Panc1 (cell line): ENCODE results near the gene TRAF2. TPM values are rescaled to one million over a fixed set of nuclear protein-coding genes. Genes with fewer than 3 reads are reported as not detected.
A peak's percentile ranks its signal among the peaks of the same experiment; 100 is the strongest.
"Not testable (repeated sequence)": the region's sequence is repeated elsewhere in the genome, so short reads cannot be mapped to it uniquely, and the experiment has no call there.

Experiments used
- ATAC-seq: fragments of 200-7000 bp; cut with Tn5 transposase; 2 replicates; pipeline ENCODE4 v1.9.1; 2020; ENCODE audit warnings: mild to moderate bottlenecking, moderate library complexity
- BruUV-seq: library from RNA; stranded (reverse); fragments of 400-500 nt; replicated peaks from 2 replicates; lab custom pipeline; 2021; lab: Mats Ljungman, UMichigan
- CTCF ChIA-PET: fragments of 300-600 bp; sonication (Branson Sonifier 250); formaldehyde crosslinking; loops from one replicate; lab custom pipeline; 2022; ENCODE audit warnings: antibody characterized with exemption; lab: Charles Lee
- POLR2A ChIA-PET: fragments of 300-600 bp; sonication (Branson Sonifier 250); formaldehyde crosslinking; loops from one replicate; lab custom pipeline; 2022; ENCODE audit warnings: antibody characterized with exemption; lab: Charles Lee
- DNase-seq: peaks from one replicate; pipeline ENCODE4 v3.0.0-alpha.2; 2010; ENCODE audit warnings: low read depth, low spot score
- H3K27ac ChIP-seq: 2 replicates; pipeline ENCODE4 v1.5.1; 2011; ENCODE audit warnings: mild to moderate bottlenecking, low read length, inconsistent platforms
- H3K27me3 ChIP-seq: fragments of 200-500 bp; sonication (Bioruptor generic); 2 replicates; pipeline ENCODE4 v1.6.0; 2014; ENCODE audit warnings: low read length, inconsistent platforms; ENCODE audit not compliant: control insufficient read depth, insufficient read depth
- H3K36me3 ChIP-seq: fragments of 200-500 bp; sonication (Bioruptor generic); 2 replicates; pipeline ENCODE4 v1.5.1; 2014; ENCODE audit warnings: inconsistent platforms, mild to moderate bottlenecking, low read length, moderate library complexity; ENCODE audit not compliant: control insufficient read depth, insufficient read depth
- H3K4me1 ChIP-seq: 2 replicates; pipeline ENCODE4 v1.5.1; 2011; ENCODE audit warnings: inconsistent platforms, mild to moderate bottlenecking, low read length, moderate library complexity; ENCODE audit not compliant: control insufficient read depth, insufficient read depth
- H3K4me3 ChIP-seq, 2 experiments: 2 replicates each; pipeline ENCODE4 v1.5.1; 2011 to 2012; ENCODE audit warnings: low read depth in 2 of 2, low read length in 2 of 2, mild to moderate bottlenecking in 2 of 2, inconsistent platforms in 1 of 2, moderate library complexity in 1 of 2
- H3K9me3 ChIP-seq: fragments of 200-500 bp; sonication (Bioruptor generic); 2 replicates; pipeline ENCODE4 v1.5.1; 2014; ENCODE audit warnings: low read depth, mild to moderate bottlenecking, inconsistent platforms, low read length, moderate library complexity; ENCODE audit not compliant: control insufficient read depth, insufficient read depth
- POLR2AphosphoS5 ChIP-seq: IDR thresholded peaks from 2 replicates; pipeline ENCODE4 v1.6.1; 2012; ENCODE audit warnings: mild to moderate bottlenecking, low read depth, low read length, moderate library complexity
- SIN3A ChIP-seq: IDR thresholded peaks from 2 replicates; pipeline ENCODE4 v1.6.1; 2012; ENCODE audit warnings: low read depth, mild to moderate bottlenecking, low read length, moderate library complexity, borderline replicate concordance; ENCODE audit not compliant: insufficient read depth
- TCF7L2 ChIP-seq: IDR thresholded peaks from 2 replicates; pipeline ENCODE4 v1.6.1; 2011; ENCODE audit warnings: mild to moderate bottlenecking, low read depth, low read length, inconsistent platforms
- in situ Hi-C: cut with HindIII; loops from 2 replicates; pipeline ENCODE4 v1.10.0; 2016; ENCODE audit warnings: low sequenced_read_pairs, low pct_unique_long_range_greater_than_20kb
- intact Hi-C: fragments of 100-400 bp; cut with micrococcal nuclease; formaldehyde crosslinking; loops from one replicate; pipeline ENCODE4 v1.10.0; 2022; ENCODE audit not compliant: unreplicated experiment
- total RNA-seq: library from RNA; stranded (reverse); gene quantifications from one replicate; pipeline ENCODE4 v1.2.1, GENCODE V29; 2021; ENCODE audit not compliant: unreplicated experiment
- TF ChIP-seq, protein P1 (sequence below), 2 experiments: IDR thresholded peaks; 2 replicates each; pipeline ENCODE4 v1.6.1; 2011 to 2012; ENCODE audit warnings: low read depth in 2 of 2, control low read depth in 1 of 2, low read length in 1 of 2, mild to moderate bottlenecking in 1 of 2, moderate library complexity in 1 of 2; ENCODE audit not compliant: insufficient read depth in 1 of 2
- TF ChIP-seq, protein P2 (sequence below): fragments of 450-650 bp; IDR thresholded peaks from 2 replicates; pipeline ENCODE4 v1.5.1; 2017; ENCODE audit warnings: mild to moderate bottlenecking

Gene TRAF2
- total RNA-seq, 1 experiment from 2014 or later: 48.7 TPM

DNA sequence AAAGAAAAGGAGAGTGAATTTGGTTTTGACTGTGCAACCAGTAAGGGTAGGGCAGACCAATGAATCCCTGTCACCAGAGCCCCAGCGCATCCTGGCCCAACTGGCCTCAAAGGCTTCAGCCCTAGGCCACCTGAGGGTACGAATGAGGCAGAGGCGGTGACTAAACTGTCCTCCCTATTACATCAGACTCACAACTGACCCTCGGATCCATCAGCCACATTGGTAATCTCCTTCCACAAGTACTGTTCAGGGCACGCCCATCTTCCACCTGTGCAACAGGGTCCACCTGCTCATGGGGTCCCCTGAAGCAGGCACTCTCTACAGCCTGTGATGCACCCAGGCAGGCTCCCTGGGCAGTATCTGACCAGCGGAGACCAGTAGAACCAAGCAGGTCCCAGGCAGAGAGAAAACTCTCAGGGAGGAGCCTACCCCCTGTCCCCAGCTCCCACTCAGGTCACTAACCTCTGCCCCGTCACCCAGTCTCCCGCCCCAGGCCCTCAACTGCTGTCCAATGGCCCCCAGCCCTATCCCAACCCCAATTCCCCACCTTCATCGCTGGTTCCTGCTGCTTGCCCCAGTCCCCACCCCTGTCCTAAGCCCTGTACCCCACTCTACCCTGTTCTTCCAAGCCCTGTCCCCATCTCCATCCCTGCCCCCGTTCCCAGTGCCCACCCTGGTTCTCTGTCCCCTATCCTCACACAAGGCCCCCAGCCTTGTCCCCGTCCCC, 21.1 kb upstream of the TRAF2 start:
- Histone ChIP-seq H3K9me3 (no peaks in the 10 kb centered on the region), H3K4me1 (peaks cover 7% of the 10 kb centered on the region; the same call in 1 of the 2 replicates), H3K4me3 (peak overlapping the region; percentile 60 to 62), H3K27ac (peak overlapping the region; percentile 66), H3K36me3 (no peaks in the 10 kb centered on the region; the same call in 1 of the 2 replicates), H3K27me3 (no peaks in the 10 kb centered on the region)
- CTCF ChIA-PET: no interaction called here
- DNase-seq (no peak), ATAC-seq (no peak)
- in situ Hi-C loops: no loop called here
- intact Hi-C loops: no loop called here
- TF ChIP-seq SIN3A (no peak), TCF7L2 (no peak), POLR2AphosphoS5 (no peak)
- TF ChIP-seq, protein P1, sequence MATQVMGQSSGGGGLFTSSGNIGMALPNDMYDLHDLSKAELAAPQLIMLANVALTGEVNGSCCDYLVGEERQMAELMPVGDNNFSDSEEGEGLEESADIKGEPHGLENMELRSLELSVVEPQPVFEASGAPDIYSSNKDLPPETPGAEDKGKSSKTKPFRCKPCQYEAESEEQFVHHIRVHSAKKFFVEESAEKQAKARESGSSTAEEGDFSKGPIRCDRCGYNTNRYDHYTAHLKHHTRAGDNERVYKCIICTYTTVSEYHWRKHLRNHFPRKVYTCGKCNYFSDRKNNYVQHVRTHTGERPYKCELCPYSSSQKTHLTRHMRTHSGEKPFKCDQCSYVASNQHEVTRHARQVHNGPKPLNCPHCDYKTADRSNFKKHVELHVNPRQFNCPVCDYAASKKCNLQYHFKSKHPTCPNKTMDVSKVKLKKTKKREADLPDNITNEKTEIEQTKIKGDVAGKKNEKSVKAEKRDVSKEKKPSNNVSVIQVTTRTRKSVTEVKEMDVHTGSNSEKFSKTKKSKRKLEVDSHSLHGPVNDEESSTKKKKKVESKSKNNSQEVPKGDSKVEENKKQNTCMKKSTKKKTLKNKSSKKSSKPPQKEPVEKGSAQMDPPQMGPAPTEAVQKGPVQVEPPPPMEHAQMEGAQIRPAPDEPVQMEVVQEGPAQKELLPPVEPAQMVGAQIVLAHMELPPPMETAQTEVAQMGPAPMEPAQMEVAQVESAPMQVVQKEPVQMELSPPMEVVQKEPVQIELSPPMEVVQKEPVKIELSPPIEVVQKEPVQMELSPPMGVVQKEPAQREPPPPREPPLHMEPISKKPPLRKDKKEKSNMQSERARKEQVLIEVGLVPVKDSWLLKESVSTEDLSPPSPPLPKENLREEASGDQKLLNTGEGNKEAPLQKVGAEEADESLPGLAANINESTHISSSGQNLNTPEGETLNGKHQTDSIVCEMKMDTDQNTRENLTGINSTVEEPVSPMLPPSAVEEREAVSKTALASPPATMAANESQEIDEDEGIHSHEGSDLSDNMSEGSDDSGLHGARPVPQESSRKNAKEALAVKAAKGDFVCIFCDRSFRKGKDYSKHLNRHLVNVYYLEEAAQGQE (IDR thresholded peaks at IDR 0.05; ENCODE audit: insufficient read depth in 1 of 2, low read depth in 2 of 2, low read length in 1 of 2): no peak
- TF ChIP-seq, protein P2, sequence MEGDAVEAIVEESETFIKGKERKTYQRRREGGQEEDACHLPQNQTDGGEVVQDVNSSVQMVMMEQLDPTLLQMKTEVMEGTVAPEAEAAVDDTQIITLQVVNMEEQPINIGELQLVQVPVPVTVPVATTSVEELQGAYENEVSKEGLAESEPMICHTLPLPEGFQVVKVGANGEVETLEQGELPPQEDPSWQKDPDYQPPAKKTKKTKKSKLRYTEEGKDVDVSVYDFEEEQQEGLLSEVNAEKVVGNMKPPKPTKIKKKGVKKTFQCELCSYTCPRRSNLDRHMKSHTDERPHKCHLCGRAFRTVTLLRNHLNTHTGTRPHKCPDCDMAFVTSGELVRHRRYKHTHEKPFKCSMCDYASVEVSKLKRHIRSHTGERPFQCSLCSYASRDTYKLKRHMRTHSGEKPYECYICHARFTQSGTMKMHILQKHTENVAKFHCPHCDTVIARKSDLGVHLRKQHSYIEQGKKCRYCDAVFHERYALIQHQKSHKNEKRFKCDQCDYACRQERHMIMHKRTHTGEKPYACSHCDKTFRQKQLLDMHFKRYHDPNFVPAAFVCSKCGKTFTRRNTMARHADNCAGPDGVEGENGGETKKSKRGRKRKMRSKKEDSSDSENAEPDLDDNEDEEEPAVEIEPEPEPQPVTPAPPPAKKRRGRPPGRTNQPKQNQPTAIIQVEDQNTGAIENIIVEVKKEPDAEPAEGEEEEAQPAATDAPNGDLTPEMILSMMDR: no peak
- BruUV-seq: TSS peak; percentile 58
- POLR2A ChIA-PET: no interaction called here

DNA sequence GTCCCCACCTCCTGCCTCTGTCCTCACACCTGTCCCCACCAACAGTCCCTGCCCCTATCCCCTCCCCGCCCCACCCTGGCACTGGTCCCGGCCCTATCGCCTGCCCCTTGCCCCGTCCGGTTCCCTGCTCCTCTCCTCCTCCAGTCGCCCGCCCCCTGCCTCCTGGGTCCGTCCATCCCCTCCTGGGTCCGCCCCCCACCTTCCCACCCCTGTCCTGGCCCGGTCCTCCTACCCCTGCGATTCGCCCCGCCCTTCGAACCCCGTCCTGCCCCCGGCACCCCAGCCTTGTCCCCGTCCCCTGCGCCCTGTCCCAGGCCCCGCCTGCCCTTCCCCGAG, 20.6 kb upstream of the TRAF2 start:
- H3K4me1 ChIP-seq: peaks cover 7% of the 10 kb centered on the region; the same call in 1 of the 2 replicates
- H3K4me3 ChIP-seq: peak overlapping the region; percentile 61 to 62
- in situ Hi-C loops: no loop called here
- no peaks in the 10 kb centered on the region for H3K9me3 ChIP-seq
- peak overlapping the region; percentile 66; the same call in 1 of the 2 replicates for H3K27ac ChIP-seq
- DNase-seq (no peak), ATAC-seq (peak; percentile 35)
- BruUV-seq: no TSS peak
- no peaks in the 10 kb centered on the region for H3K27me3 ChIP-seq
- CTCF ChIA-PET: no interaction called here
- TF ChIP-seq POLR2AphosphoS5 (no peak), TCF7L2 (no peak), SIN3A (no peak)
- TF ChIP-seq, protein P1 (IDR thresholded peaks at IDR 0.05; ENCODE audit: insufficient read depth in 1 of 2, low read depth in 2 of 2, low read length in 1 of 2): no peak
- TF ChIP-seq, protein P2: no peak
- POLR2A ChIA-PET: interaction anchor here (1.0 kb wide), 1 partner anchor 20 kb away, joined by 4 read pairs; no protein-coding TSS in a partner anchor
- intact Hi-C loops: no loop called here
- H3K36me3 ChIP-seq: no peaks in the 10 kb centered on the region; the same call in 1 of the 2 replicates

DNA sequence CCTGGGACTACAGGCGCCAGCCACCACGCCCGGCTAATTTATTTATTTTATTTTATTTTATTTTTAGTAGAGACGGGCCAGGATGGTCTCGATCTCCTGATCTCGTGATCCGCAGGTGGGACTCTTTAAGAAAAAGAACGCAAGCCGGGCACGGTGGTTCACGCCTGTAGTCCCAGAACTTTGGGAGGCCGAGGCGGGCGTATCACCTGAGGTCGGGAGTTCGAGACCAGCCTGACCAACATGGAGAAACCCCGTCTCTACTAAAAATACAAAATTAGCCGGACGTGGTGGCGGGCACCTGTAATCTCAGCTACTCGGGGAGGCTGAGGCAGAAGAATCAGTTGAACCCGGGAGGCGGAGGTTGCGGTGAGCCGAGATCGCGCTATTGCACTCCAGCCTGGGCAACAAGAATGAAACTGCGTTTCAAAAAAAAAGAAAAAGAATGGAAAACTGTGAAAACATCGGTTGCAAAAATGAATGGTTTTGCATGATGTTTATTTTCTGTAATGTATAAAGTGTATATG, 19.4 kb upstream of the TRAF2 start:
- DNase-seq, intact Hi-C loops, CTCF ChIA-PET, ATAC-seq, H3K27ac ChIP-seq, BruUV-seq, POLR2A ChIA-PET, H3K4me1 ChIP-seq, H3K27me3 ChIP-seq, in situ Hi-C loops, H3K9me3 ChIP-seq, H3K36me3 ChIP-seq: not testable (repeated sequence)
- peak overlapping the region; percentile 47 to 62 for H3K4me3 ChIP-seq
